HEK293 (cell line): ENCODE results near the gene OR52K1.

Experiments
- CTCF ChIA-PET: fragments of 350-600 bp; formaldehyde crosslinking; extraction: SDS; loops from one replicate; lab custom pipeline; 2021; ENCODE audit warnings: antibody characterized with exemption; lab: Yijun Ruan, JAX
- POLR2A ChIA-PET: fragments of 300-600 bp; formaldehyde crosslinking; extraction: SDS; loops from one replicate; lab custom pipeline; 2020; ENCODE audit warnings: antibody characterized with exemption, inconsistent platforms; lab: Yijun Ruan, JAX
- H3K27ac ChIP-seq: fragments of 200-500 bp; sonication (Bioruptor generic); 2 replicates; pipeline ENCODE4 v1.5.1; 2014; ENCODE audit warnings: low read depth, low read length, control low read depth, inconsistent platforms; ENCODE audit errors: extremely low read depth
- H3K36me3 ChIP-seq, 2 experiments: fragments of 200-500 bp in 1 of 2; sonication (Bioruptor generic) in 1 of 2; 1 replicate in 1 of 2; 2 replicates in 1 of 2; pipeline ENCODE4 v1.5.1; 2014 to 2017; ENCODE audit warnings: inconsistent platforms in 2 of 2, low read length in 2 of 2; ENCODE audit not compliant: control insufficient read depth in 2 of 2, insufficient read depth in 1 of 2
- H3K4me1 ChIP-seq: fragments of 200-500 bp; sonication (Bioruptor generic); 2 replicates; pipeline ENCODE4 v1.5.1; 2014; ENCODE audit warnings: mild to moderate bottlenecking, low read length, inconsistent platforms; ENCODE audit not compliant: control insufficient read depth, insufficient read depth
- H3K4me3 ChIP-seq: 2 replicates; pipeline ENCODE4 v1.5.1; 2011; ENCODE audit warnings: low read depth, mild to moderate bottlenecking, control low read depth, low read length, moderate library complexity
- H3K9me3 ChIP-seq: fragments of 200-500 bp; sonication (Bioruptor generic); 2 replicates; pipeline ENCODE4 v1.5.1; 2014; ENCODE audit warnings: low read depth, low read length, inconsistent platforms; ENCODE audit not compliant: control insufficient read depth, insufficient read depth
- GLIS1 ChIP-seq: fragments of 450-650 bp; formaldehyde crosslinking; IDR thresholded peaks from 2 replicates; pipeline ENCODE4 v1.5.1; 2016; ENCODE audit warnings: missing biosample characterization, missing genetic modification characterization
- PATZ1 ChIP-seq: fragments of 450-650 bp; formaldehyde crosslinking; IDR thresholded peaks from 2 replicates; pipeline ENCODE4 v1.5.1; 2016; ENCODE audit warnings: missing biosample characterization, missing genetic modification characterization
- RBAK ChIP-seq: fragments of 450-650 bp; formaldehyde crosslinking; IDR thresholded peaks from 2 replicates; pipeline ENCODE4 v1.5.1; 2016; ENCODE audit warnings: missing biosample characterization, missing genetic modification characterization
- REST ChIP-seq: fragments of 450-650 bp; formaldehyde crosslinking; IDR thresholded peaks from 2 replicates; pipeline ENCODE4 v1.5.1; 2016; ENCODE audit warnings: missing biosample characterization, missing genetic modification characterization
- SP2 ChIP-seq: fragments of 450-650 bp; formaldehyde crosslinking; IDR thresholded peaks from 2 replicates; pipeline ENCODE4 v1.5.1; 2016; ENCODE audit warnings: missing biosample characterization, missing genetic modification characterization
- ZIC2 ChIP-seq: fragments of 450-650 bp; formaldehyde crosslinking; IDR thresholded peaks from 2 replicates; pipeline ENCODE4 v1.5.1; 2016; ENCODE audit warnings: missing biosample characterization, missing genetic modification characterization
- ZNF10 ChIP-seq: fragments of 450-650 bp; formaldehyde crosslinking; IDR thresholded peaks from 2 replicates; pipeline ENCODE4 v1.5.1; 2017; ENCODE audit warnings: missing biosample characterization, missing genetic modification characterization
- ZNF2 ChIP-seq: fragments of 450-650 bp; formaldehyde crosslinking; IDR thresholded peaks from 2 replicates; pipeline ENCODE4 v1.5.1; 2016; ENCODE audit warnings: missing biosample characterization, missing genetic modification characterization
- ZNF239 ChIP-seq: fragments of 450-650 bp; formaldehyde crosslinking; IDR thresholded peaks from 2 replicates; pipeline ENCODE4 v1.5.1; 2016; ENCODE audit warnings: missing biosample characterization, missing genetic modification characterization
- ZNF266 ChIP-seq: fragments of 450-650 bp; formaldehyde crosslinking; IDR thresholded peaks from 2 replicates; pipeline ENCODE4 v1.5.1; 2016; ENCODE audit warnings: missing biosample characterization, missing genetic modification characterization, low read depth
- ZNF530 ChIP-seq: fragments of 450-650 bp; formaldehyde crosslinking; IDR thresholded peaks from 2 replicates; pipeline ENCODE4 v1.5.1; 2016; ENCODE audit warnings: low read depth, missing biosample characterization, missing genetic modification characterization
- ZNF549 ChIP-seq: fragments of 450-650 bp; IDR thresholded peaks from 2 replicates; pipeline ENCODE4 v1.5.1; 2018; ENCODE audit warnings: missing biosample characterization, missing genetic modification characterization, mild to moderate bottlenecking, inconsistent platforms, moderate library complexity
- ZNF596 ChIP-seq: fragments of 450-650 bp; IDR thresholded peaks from 2 replicates; pipeline ENCODE4 v1.5.0; 2018; ENCODE audit warnings: missing biosample characterization, mild to moderate bottlenecking, missing genetic modification characterization, moderate library complexity
- ZNF624 ChIP-seq: fragments of 450-650 bp; formaldehyde crosslinking; IDR thresholded peaks from 2 replicates; pipeline ENCODE4 v1.5.1; 2017; ENCODE audit warnings: missing biosample characterization, missing genetic modification characterization
- ZNF660 ChIP-seq: fragments of 450-650 bp; IDR thresholded peaks from 2 replicates; pipeline ENCODE4 v1.5.1; 2018; ENCODE audit warnings: missing biosample characterization, mild to moderate bottlenecking, missing genetic modification characterization
- TF ChIP-seq, protein P1 (sequence below): fragments of 450-650 bp; formaldehyde crosslinking; IDR thresholded peaks from 2 replicates; pipeline ENCODE4 v1.5.1; 2016; ENCODE audit warnings: missing biosample characterization, missing genetic modification characterization
- TF ChIP-seq, protein P2 (sequence below): fragments of 450-650 bp; formaldehyde crosslinking; optimal IDR thresholded peaks from 2 replicates; pipeline ENCODE3; 2016; ENCODE audit warnings: missing biosample characterization, mild to moderate bottlenecking, missing genetic modification characterization
- TF ChIP-seq, protein P3 (sequence below): fragments of 450-650 bp; formaldehyde crosslinking; IDR thresholded peaks from 2 replicates; pipeline ENCODE4; 2016; ENCODE audit warnings: missing biosample characterization, missing genetic modification characterization

Gene OR52K1

DNA sequence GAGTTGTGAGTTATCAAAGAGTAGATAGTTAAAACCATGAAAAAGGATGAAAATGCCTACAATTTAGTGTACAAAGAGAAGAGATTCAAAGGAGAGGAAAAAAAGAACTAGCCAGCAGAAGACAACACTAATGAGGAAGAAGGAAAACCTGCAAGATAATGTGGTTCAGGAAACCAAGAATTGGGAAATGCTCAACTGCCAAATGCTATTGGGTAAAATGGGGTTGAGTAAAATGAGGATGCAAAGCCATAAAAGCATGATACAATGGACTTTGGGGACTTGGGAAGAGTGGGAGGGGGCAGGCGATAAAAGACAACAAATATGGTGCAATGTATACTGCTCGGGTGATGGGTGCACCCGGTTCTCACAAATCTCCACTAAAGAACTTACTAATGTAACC lies 40.9 kb upstream of the OR52K1 start (continued):
- TF ChIP-seq SP2 (tag by site-specific recombination) (no peak), ZIC2 (tag by site-specific recombination) (no peak), ZNF530 (tag by site-specific recombination) (no peak), PATZ1 (tag by site-specific recombination) (no peak), ZNF239 (tag by site-specific recombination) (no peak)
- TF ChIP-seq, protein P1, sequence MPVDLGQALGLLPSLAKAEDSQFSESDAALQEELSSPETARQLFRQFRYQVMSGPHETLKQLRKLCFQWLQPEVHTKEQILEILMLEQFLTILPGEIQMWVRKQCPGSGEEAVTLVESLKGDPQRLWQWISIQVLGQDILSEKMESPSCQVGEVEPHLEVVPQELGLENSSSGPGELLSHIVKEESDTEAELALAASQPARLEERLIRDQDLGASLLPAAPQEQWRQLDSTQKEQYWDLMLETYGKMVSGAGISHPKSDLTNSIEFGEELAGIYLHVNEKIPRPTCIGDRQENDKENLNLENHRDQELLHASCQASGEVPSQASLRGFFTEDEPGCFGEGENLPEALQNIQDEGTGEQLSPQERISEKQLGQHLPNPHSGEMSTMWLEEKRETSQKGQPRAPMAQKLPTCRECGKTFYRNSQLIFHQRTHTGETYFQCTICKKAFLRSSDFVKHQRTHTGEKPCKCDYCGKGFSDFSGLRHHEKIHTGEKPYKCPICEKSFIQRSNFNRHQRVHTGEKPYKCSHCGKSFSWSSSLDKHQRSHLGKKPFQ, result no peak
- TF ChIP-seq, all 188 proteins: peak for 0

DNA sequence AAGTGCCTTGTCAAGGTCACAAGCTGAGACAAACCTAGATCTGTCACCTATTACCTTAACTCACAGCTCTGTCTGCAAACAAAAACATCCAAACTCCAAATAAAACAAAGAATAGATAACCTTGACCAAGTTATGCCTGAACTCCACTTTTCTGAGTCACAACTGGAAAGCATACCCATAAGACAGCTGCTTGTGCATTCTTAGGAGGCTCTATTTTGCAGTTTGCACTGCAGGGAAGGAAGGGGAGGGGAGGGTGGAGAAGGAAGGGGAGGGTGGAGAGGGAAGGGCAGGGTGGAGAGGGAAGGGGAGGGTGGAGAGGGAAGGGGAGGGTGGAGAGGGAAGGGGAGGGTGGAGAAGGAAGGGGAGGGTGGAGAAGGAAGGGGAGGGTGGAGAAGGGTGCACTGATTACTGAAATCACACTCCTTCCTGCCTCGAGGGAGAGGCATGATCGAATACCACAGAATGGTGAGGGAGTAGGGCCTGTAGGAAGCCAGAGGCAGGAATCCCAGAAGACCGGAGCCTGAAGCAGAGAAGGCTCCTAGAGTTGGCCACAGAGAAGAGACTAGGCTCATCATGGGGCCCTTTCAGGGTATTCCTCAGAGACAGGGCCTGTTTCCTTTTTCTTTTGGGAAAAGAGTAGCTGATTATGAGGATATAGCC lies 39.1 kb upstream of the OR52K1 start:
- Histone ChIP-seq H3K4me1 (no peaks in the 10 kb centered on the region), H3K36me3 (no peaks in the 10 kb centered on the region), H3K4me3 (no peak overlapping the region), H3K9me3 (no peaks in the 10 kb centered on the region), H3K27ac (no peak overlapping the region)
- ChIA-PET CTCF (no interaction called here), POLR2A (no interaction called here)
- TF ChIP-seq ZNF596 (tag by site-specific recombination) (no peak), ZNF2 (tag by site-specific recombination) (no peak)

DNA sequence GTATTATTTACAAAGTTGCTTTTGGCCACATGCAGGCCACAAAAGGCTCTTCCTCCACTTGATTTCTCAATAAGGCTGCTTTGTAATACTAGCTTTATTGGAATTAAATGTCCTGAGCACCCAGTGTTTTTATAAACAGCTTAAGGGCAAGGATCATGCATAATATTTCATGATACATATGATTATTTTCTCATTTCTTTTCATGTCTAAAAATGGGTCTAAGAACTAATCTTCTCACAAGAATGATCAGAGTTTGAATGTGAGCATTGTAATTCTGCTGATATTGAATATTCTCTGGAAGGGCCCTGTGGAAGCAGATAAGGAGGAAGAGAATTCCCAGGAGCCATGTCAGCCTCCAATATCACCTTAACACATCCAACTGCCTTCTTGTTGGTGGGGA lies 33.5 kb upstream of the OR52K1 start, which contains the start of gene OR52K2:
Gene OR52K2, plus strand, starts transcription at position 301 of the 400 bp plus-strand sequence. Its CDS starts 45 bp downstream, at position 346.
- H3K9me3 ChIP-seq, result no peaks in the 10 kb centered on the region
- no peaks in the 10 kb centered on the region for H3K4me1 ChIP-seq
- ChIA-PET POLR2A (no interaction called here), CTCF (no interaction called here)
- no peak for TF ChIP-seq ZNF660 (tag by site-specific recombination)
- TF ChIP-seq, protein P2, sequence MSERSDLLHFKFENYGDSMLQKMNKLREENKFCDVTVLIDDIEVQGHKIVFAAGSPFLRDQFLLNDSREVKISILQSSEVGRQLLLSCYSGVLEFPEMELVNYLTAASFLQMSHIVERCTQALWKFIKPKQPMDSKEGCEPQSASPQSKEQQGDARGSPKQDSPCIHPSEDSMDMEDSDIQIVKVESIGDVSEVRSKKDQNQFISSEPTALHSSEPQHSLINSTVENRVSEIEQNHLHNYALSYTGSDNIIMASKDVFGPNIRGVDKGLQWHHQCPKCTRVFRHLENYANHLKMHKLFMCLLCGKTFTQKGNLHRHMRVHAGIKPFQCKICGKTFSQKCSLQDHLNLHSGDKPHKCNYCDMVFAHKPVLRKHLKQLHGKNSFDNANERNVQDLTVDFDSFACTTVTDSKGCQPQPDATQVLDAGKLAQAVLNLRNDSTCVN (tag by site-specific recombination), result no peak
- no peaks in the 10 kb centered on the region for H3K36me3 ChIP-seq
- no peak within 1 kb of the TSS for H3K4me3 ChIP-seq
- no peak within 1 kb of the TSS for H3K27ac ChIP-seq

DNA sequence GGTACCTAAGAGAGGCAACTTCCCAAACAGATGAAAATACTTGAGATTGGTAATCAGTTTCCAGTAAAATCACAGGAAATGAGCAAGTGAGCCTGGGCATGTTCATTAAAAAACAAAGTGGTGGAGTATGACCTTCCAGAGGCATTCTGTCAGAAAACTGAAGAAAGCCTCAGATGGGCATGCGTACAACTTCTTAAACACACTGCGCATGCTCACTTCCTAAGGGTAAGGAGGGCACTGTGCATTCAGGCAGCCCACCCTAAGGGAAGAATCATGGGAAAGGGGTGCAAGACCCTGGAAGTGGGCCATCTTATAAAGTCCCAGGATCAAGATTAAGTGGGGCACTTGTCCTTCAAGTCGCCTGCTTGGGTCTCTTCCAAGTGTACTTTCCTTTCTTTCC lies 29.3 kb upstream of the OR52K1 start:
- H3K27ac ChIP-seq, result no peak overlapping the region
- H3K36me3 ChIP-seq, result no peaks in the 10 kb centered on the region
- H3K4me3 ChIP-seq, result no peak overlapping the region
- ChIA-PET CTCF (no interaction called here), POLR2A (no interaction called here)
- H3K9me3 ChIP-seq, result no peaks in the 10 kb centered on the region
- no peaks in the 10 kb centered on the region for H3K4me1 ChIP-seq
- TF ChIP-seq REST (no peak), ZNF266 (tag by site-specific recombination) (no peak), ZNF549 (no peak), GLIS1 (tag by site-specific recombination) (no peak), RBAK (tag by site-specific recombination) (no peak), ZNF10 (tag by site-specific recombination) (no peak), ZNF624 (tag by site-specific recombination) (no peak)
- TF ChIP-seq, protein P3, sequence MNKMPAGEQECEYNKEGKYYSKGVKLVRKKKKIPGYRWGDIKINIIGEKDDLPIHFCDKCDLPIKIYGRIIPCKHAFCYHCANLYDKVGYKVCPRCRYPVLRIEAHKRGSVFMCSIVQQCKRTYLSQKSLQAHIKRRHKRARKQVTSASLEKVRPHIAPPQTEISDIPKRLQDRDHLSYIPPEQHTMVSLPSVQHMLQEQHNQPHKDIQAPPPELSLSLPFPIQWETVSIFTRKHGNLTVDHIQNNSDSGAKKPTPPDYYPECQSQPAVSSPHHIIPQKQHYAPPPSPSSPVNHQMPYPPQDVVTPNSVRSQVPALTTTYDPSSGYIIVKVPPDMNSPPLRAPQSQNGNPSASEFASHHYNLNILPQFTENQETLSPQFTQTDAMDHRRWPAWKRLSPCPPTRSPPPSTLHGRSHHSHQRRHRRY (tag by site-specific recombination), result no peak
